H1 (cell line): ENCODE measurements around the gene OBSCN. TPM values are rescaled to one million over a fixed set of nuclear protein-coding genes. Genes with fewer than 3 reads are reported as not detected.
A peak's percentile ranks its signal among the peaks of the same experiment; 100 is the strongest.

Experiments used
- CTCF ChIA-PET: fragments of 300-600 bp; sonication (Branson Sonifier 250); formaldehyde crosslinking; loops from one replicate; lab custom pipeline; 2021; ENCODE audit not compliant: partially characterized antibody; lab: Charles Lee
- POLR2A ChIA-PET: fragments of 300-600 bp; sonication (Branson Sonifier 250); formaldehyde crosslinking; loops from one replicate; lab custom pipeline; 2021; ENCODE audit warnings: inconsistent platforms; ENCODE audit not compliant: partially characterized antibody; lab: Charles Lee
- DNase-seq, 2 experiments: peaks; one replicate each; pipeline versions ENCODE4 v3.0.0 to v3.0.0-alpha.2; 2010 to 2022; ENCODE audit warnings: low spot score in 2 of 2, low read depth in 1 of 2, mixed read lengths in 1 of 2
- FAIRE-seq: peaks from 2 replicates; lab custom pipeline; 2011; peaks lifted over from hg19 to GRCh38; lab: Jason Lieb, UNC
- H2AFZ ChIP-seq: 2 replicates; pipeline ENCODE4 v1.8.1; 2012; ENCODE audit warnings: low read length, inconsistent platforms
- H2AK5ac ChIP-seq: 2 replicates; pipeline ENCODE4 v1.6.1; 2013; ENCODE audit warnings: low read depth, low read length
- H2BK120ac ChIP-seq: replicated peaks from 2 replicates; pipeline ENCODE3; 2013; ENCODE audit warnings: low read depth, low read length, inconsistent platforms
- H2BK12ac ChIP-seq: 2 replicates; pipeline ENCODE4 v1.6.1; 2013; ENCODE audit warnings: low read depth, low read length
- H2BK15ac ChIP-seq: 2 replicates; pipeline ENCODE4 v1.6.1; 2013; ENCODE audit warnings: low read length
- H2BK20ac ChIP-seq: 2 replicates; pipeline ENCODE4 v1.6.1; 2013; ENCODE audit warnings: low read length
- H2BK5ac ChIP-seq: 2 replicates; pipeline ENCODE4 v1.6.1; 2013; ENCODE audit warnings: low read depth, low read length
- H3K14ac ChIP-seq: 2 replicates; pipeline ENCODE4 v1.6.1; 2013; ENCODE audit warnings: inconsistent platforms; ENCODE audit not compliant: insufficient read length
- H3K18ac ChIP-seq: 2 replicates; pipeline ENCODE4 v1.6.1; 2013; ENCODE audit warnings: low read length; ENCODE audit errors: extremely low read depth
- H3K23ac ChIP-seq: 2 replicates; pipeline ENCODE4 v1.6.1; 2013; ENCODE audit warnings: inconsistent platforms; ENCODE audit not compliant: insufficient read length
- H3K23me2 ChIP-seq: 2 replicates; pipeline ENCODE4 v1.6.1; 2013; ENCODE audit warnings: low read depth, low read length
- H3K27ac ChIP-seq: 2 replicates; pipeline ENCODE4 v1.6.1; 2011; ENCODE audit warnings: low read depth, low read length, inconsistent platforms
- H3K27me3 ChIP-seq, 4 experiments: replicated peaks in 1 of 4; 1 replicate in 1 of 4; 2 replicates in 3 of 4; pipeline versions ENCODE4 v1.6.1 to v1.8.1; 2011 to 2013; ENCODE audit warnings: low read length in 3 of 4, mild to moderate bottlenecking in 3 of 4, inconsistent platforms in 2 of 4, mixed read lengths in 2 of 4, moderate library complexity in 1 of 4; ENCODE audit not compliant: control insufficient read depth in 3 of 4, insufficient read depth in 3 of 4; ENCODE audit errors: extremely low read depth in 1 of 4
- H3K36me3 ChIP-seq, 4 experiments: 2 replicates each; pipeline versions ENCODE4 v1.6.1 to v1.8.1; 2011 to 2013; ENCODE audit warnings: mild to moderate bottlenecking in 4 of 4, low read length in 3 of 4, moderate library complexity in 2 of 4, control low read depth in 1 of 4, inconsistent platforms in 1 of 4; ENCODE audit not compliant: insufficient read depth in 4 of 4, control insufficient read depth in 2 of 4
- H3K4ac ChIP-seq: replicated peaks from 2 replicates; pipeline ENCODE3; 2013; ENCODE audit warnings: low read length, low read depth, mixed read lengths, inconsistent platforms; ENCODE audit not compliant: insufficient read length
- H3K4me1 ChIP-seq, 4 experiments: replicated peaks in 1 of 4; 1 replicate in 1 of 4; 2 replicates in 3 of 4; pipeline versions ENCODE4 v1.6.1 to v1.8.1; 2011 to 2013; ENCODE audit warnings: low read length in 3 of 4, inconsistent platforms in 2 of 4, mixed read lengths in 1 of 4; ENCODE audit not compliant: insufficient read depth in 4 of 4, control insufficient read depth in 3 of 4
- H3K4me2 ChIP-seq, 2 experiments: 2 replicates each; pipeline versions ENCODE4 v1.6.1 to v1.8.1; 2011 to 2013; ENCODE audit warnings: low read depth in 2 of 2, low read length in 2 of 2, control low read depth in 1 of 2, inconsistent platforms in 1 of 2, mild to moderate bottlenecking in 1 of 2; ENCODE audit not compliant: insufficient read depth in 1 of 2
- H3K4me3 ChIP-seq, 4 experiments: fragments of 200-600, 300-600 bp in 1 of 4; sonication (generic), shearing (Covaris generic), sonication (Bioruptor Twin) in 1 of 4; 2 replicates each; pipeline versions ENCODE4 v1.5.1 to v1.8.1; 2011 to 2016; ENCODE audit warnings: low read length in 4 of 4, low read depth in 3 of 4, control low read depth in 2 of 4, inconsistent platforms in 2 of 4, mild to moderate bottlenecking in 2 of 4, mixed read lengths in 1 of 4, moderate library complexity in 1 of 4; ENCODE audit not compliant: insufficient read depth in 2 of 4; ENCODE audit errors: extremely low read depth in 1 of 4
- H3K56ac ChIP-seq: replicated peaks from 2 replicates; pipeline ENCODE3; 2013; ENCODE audit warnings: low read depth, mild to moderate bottlenecking, mixed read lengths, low read length, inconsistent platforms; ENCODE audit not compliant: insufficient read length
- H3K79me1 ChIP-seq: 2 replicates; pipeline ENCODE4 v1.6.1; 2013; ENCODE audit warnings: low read depth, low read length, control low read depth
- H3K79me2 ChIP-seq, 2 experiments: 2 replicates each; pipeline versions ENCODE4 v1.6.1 to v1.8.1; 2012 to 2013; ENCODE audit warnings: low read length in 2 of 2, mild to moderate bottlenecking in 2 of 2, inconsistent platforms in 1 of 2; ENCODE audit not compliant: insufficient read depth in 2 of 2, control insufficient read depth in 1 of 2
- H3K9ac ChIP-seq, 4 experiments: replicated peaks in 1 of 4; 1 replicate in 1 of 4; 2 replicates in 3 of 4; pipeline versions ENCODE4 v1.6.1 to v1.8.1; 2011 to 2013; ENCODE audit warnings: low read depth in 3 of 4, low read length in 3 of 4, control low read depth in 2 of 4, mild to moderate bottlenecking in 2 of 4, moderate library complexity in 2 of 4, inconsistent platforms in 1 of 4; ENCODE audit errors: extremely low read depth in 1 of 4
- H3K9me3 ChIP-seq, 2 experiments: 2 replicates each; pipeline versions ENCODE4 v1.6.1 to v1.8.1; 2012 to 2013; ENCODE audit warnings: mild to moderate bottlenecking in 2 of 2, moderate library complexity in 2 of 2, control low read depth in 1 of 2, inconsistent platforms in 1 of 2, low read depth in 1 of 2, low read length in 1 of 2, mixed read lengths in 1 of 2; ENCODE audit not compliant: insufficient read depth in 2 of 2
- H4K20me1 ChIP-seq, 2 experiments: replicated peaks in 1 of 2; 2 replicates each; pipeline versions ENCODE3 to v1.8.1; 2011 to 2013; ENCODE audit warnings: inconsistent platforms in 2 of 2, low read length in 2 of 2, mild to moderate bottlenecking in 1 of 2; ENCODE audit not compliant: insufficient read depth in 2 of 2, control insufficient read depth in 1 of 2
- H4K5ac ChIP-seq: 2 replicates; pipeline ENCODE4 v1.6.1; 2013; ENCODE audit warnings: low read length, low read depth, mixed read lengths, inconsistent platforms; ENCODE audit not compliant: insufficient read length
- H4K8ac ChIP-seq: 2 replicates; pipeline ENCODE4 v1.8.0; 2013; ENCODE audit warnings: mild to moderate bottlenecking, moderate library complexity, low read length, inconsistent platforms; ENCODE audit not compliant: insufficient read depth; ENCODE audit errors: extremely low read depth
- H4K91ac ChIP-seq: replicated peaks from 2 replicates; pipeline ENCODE3; 2013; ENCODE audit warnings: low read length, mixed read lengths, inconsistent platforms; ENCODE audit not compliant: insufficient read length
- ATF3 ChIP-seq: IDR thresholded peaks from 2 replicates; pipeline ENCODE4 v1.6.1; 2011; ENCODE audit warnings: low read depth, mild to moderate bottlenecking, low read length; ENCODE audit not compliant: insufficient read depth
- CEBPB ChIP-seq: IDR thresholded peaks from 2 replicates; pipeline ENCODE4 v1.6.1; 2012; ENCODE audit warnings: low read depth, low read length
- CREB1 ChIP-seq: IDR thresholded peaks from 2 replicates; pipeline ENCODE4 v1.6.1; 2012; ENCODE audit warnings: inconsistent platforms
- POLR2A ChIP-seq, 2 experiments: IDR thresholded peaks; 1 replicate in 1 of 2; 2 replicates in 1 of 2; pipeline ENCODE4 v1.6.1; 2011; ENCODE audit warnings: low read depth in 2 of 2, low read length in 2 of 2, mild to moderate bottlenecking in 2 of 2; ENCODE audit errors: control extremely low read depth in 1 of 2
- SIN3A ChIP-seq, 2 experiments: IDR thresholded peaks in 1 of 2; conservative IDR thresholded peaks in 1 of 2; 2 replicates each; pipeline ENCODE4 v1.6.1; 2011 to 2012; ENCODE audit warnings: low read length in 2 of 2, improper control_type of control experiment in 1 of 2, low read depth in 1 of 2, mild to moderate bottlenecking in 1 of 2
- WGBS, 2 experiments: shearing (Covaris generic) in 1 of 2; methylation state at CpG; one replicate each; pipeline versions ENCODE4 v1.1.6 to v1.1.7; 2013 to 2015; ENCODE audit warnings: low lambda C conversion rate in 2 of 2, mixed read lengths in 2 of 2, inconsistent platforms in 1 of 2, low coverage in 1 of 2, missing lambda C conversion rate in 1 of 2; ENCODE audit not compliant: insufficient replicate concordance in 2 of 2, insufficient coverage in 1 of 2, insufficient read length in 1 of 2; ENCODE audit errors: extremely low coverage in 1 of 2, missing lambda C conversion rate in 1 of 2; 5-methylcytosine and 5-hydroxymethylcytosine counted together
- polyA plus RNA-seq, 7 experiments: library from polyadenylated mRNA; depleted of rRNA in 3 of 7; stranded (reverse) in 5 of 7; unstranded in 2 of 7; fragments of >200 nt in 5 of 7; fragments of 200-250 nt in 2 of 7; gene quantifications; 1 replicate in 5 of 7; 2 replicates in 1 of 7; 4 replicates in 1 of 7; pipeline versions ENCODE4 v1.2.1 to v1.2.3, GENCODE V29; 2011 to 2013; ENCODE audit warnings: missing spikeins in 2 of 7, mixed read lengths in 2 of 7
- total RNA-seq: library from RNA; stranded (reverse); fragmentation: NEBNext Ultra II Directional; extraction: Animal tissue kit (Norgen Biotek cat#: 25700); gene quantifications from 2 replicates; pipeline ENCODE4 v1.2.1, GENCODE V29; 2021

Gene OBSCN
- total and polyA plus RNA-seq, 2 of the 8 experiments (the other 6 are each of a cell fraction or from before 2014, with no cell fraction given) = 7.5 to 28.4 TPM

- Histone ChIP-seq H3K18ac (no peak overlapping the region; the same call in none of the 2 replicates), H4K91ac (no peak overlapping the region), H2BK12ac (no peak overlapping the region), H3K79me1 (peaks cover 23% of the 10 kb centered on the region), H2BK5ac (peak overlapping the region; percentile 16; the same call in 1 of the 2 replicates), H2BK15ac (no peak overlapping the region), H2BK120ac (no peak overlapping the region), H3K14ac (no peak overlapping the region), H3K4me3 (peak overlapping the region; percentile 84 to 100 (median 92)), H4K5ac (no peak overlapping the region), H4K20me1 (peaks cover 20 to 42% of the 10 kb centered on the region in 2 experiments), H2AFZ (no peak overlapping the region), H2BK20ac (no peak overlapping the region), H3K27ac (no peak overlapping the region; the same call in 1 of the 2 replicates), H3K9ac (peak overlapping the region in 3 of 4 experiments; percentile 50 to 81 (median 51); a peak in 6 of 7 replicates), H2AK5ac (no peak overlapping the region), H3K56ac (no peak overlapping the region), H4K8ac (no peak overlapping the region; the same call in 1 of the 2 replicates), H3K9me3 (no peaks in the 10 kb centered on the region), H3K4me1 (peaks cover 3 to 11% (median 8%) of the 10 kb centered on the region in 4 experiments), H3K4ac (no peak overlapping the region), H3K79me2 (peaks cover 8 to 43% of the 10 kb centered on the region in 2 experiments; a peak in 3 of 4 replicates), H3K27me3 (0 out of 7 replicates have a peak, but pooled peaks cover 0 to 2% (median 0%) of the 10 kb centered on the region in 4 experiments), H3K23me2 (peaks cover 18% of the 10 kb centered on the region; the same call in 1 of the 2 replicates), H3K4me2 (peak overlapping the region; percentile 97 to 99), H3K36me3 (peaks cover 0 to 14% (median 7%) of the 10 kb centered on the region in 4 experiments; a peak in 5 of 8 replicates), H3K23ac (no peak overlapping the region)
- FAIRE-seq = no peak
- TF ChIP-seq CEBPB (0 out of 2 replicates have a peak, but pooled peaks have one; percentile 26), CREB1 (no peak), ATF3 (no peak), POLR2A (IDR thresholded peaks at IDR 0.05; ENCODE audit: control extremely low read depth in 1 of 2, low read depth in 2 of 2, low read length in 2 of 2) (peak in 1 of 2 experiments; percentile 53; a peak in 1 of 3 replicates), SIN3A (conservative IDR thresholded peaks at IDR 0.05 in 1 of 2, IDR thresholded peaks at IDR 0.05 in 1 of 2; ENCODE audit: low read depth in 1 of 2, low read length in 2 of 2) (0 out of 4 replicates have a peak, but pooled peaks of 1 of the 2 experiments have one; percentile 32)
- ChIA-PET POLR2A (interaction anchor here (0.7 to 4.1 kb wide), 23 partner anchors 10 to 242 kb away, joined by 3 to 62 read pairs (median 4); partner anchors contain the start of gene TRIM17), CTCF (interaction anchor here (0.8 to 4.4 kb wide), 8 partner anchors 10 to 68 kb away, joined by 3 to 21 read pairs (median 4); a partner anchor contains a TSS)
- 23% methylated on average over 10 of the region's 11 CpGs; no CpG with 5 or more reads in 1 of the 2 experiments for WGBS, 2 experiments
- no peak for DNase-seq
Observed at GRCh38 chr1:228405200-228405978, 197.5 kb downstream of the OBSCN start.
